Measurements from ENCODE around the gene STXBP4. TPM values are rescaled to one million over a fixed set of nuclear protein-coding genes. Genes with fewer than 3 reads are reported as not detected.

STXBP4 gene
- total and polyA plus RNA-seq, 2 donors from 2014 or later: 4.5 to 20.2 TPM

DNA sequence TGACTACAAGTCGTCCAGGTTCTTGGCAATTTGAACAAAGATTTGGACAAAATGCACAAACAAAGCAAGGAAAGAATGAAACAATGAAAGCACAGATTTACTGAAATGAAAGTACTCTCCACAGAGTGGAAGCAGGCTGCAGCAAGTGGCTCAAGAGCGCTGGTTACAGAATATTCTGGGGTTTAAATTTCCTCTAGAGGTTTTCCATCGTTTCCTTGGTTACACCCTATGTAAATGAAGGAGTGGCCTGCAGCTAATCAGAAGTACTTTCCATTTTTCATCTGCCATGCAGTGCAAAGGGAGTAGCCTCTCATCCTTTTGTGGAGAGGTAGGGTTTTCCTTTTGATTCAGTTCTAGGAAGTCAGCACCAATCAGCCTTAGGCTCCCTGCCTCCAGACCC lies 11.8 kb downstream of the STXBP4 start:
- intact Hi-C loops (cut with DNase I): no loop called here
- FAIRE-seq (no peak), DNase-seq (no peak)
- H3K36me3 ChIP-seq (ENCODE audit: control insufficient read depth in 2 of 3, insufficient read depth in 3 of 3, low read length in 3 of 3): no peaks in the 10 kb centered on the region
- TF ChIP-seq CTCF (IDR thresholded peaks at IDR 0.05; ENCODE audit: borderline replicate concordance, extremely low read depth, insufficient read depth): no peak
- no peak overlapping the region for H3K27ac ChIP-seq (ENCODE audit: low read depth in 2 of 2, low read length in 2 of 2)
- no peak overlapping the region for H3K9ac ChIP-seq (ENCODE audit: low read length in 3 of 3)
- H3K4me1 ChIP-seq (ENCODE audit: control insufficient read depth in 2 of 3, insufficient read depth in 2 of 3, low read depth in 1 of 3, low read length in 3 of 3): peaks cover 0 to 8% (median 0%) of the 10 kb centered on the region in 3 donors
- peaks cover 0 to 5% (median 0%) of the 10 kb centered on the region in 3 donors for H3K9me3 ChIP-seq (ENCODE audit: control insufficient read depth in 2 of 3, insufficient read depth in 1 of 3, low read length in 3 of 3)
- no peaks in the 10 kb centered on the region for H3K27me3 ChIP-seq (ENCODE audit: control insufficient read depth, insufficient read depth, low read length)
- H3K4me3 ChIP-seq (ENCODE audit: low read length in 3 of 3): no peak overlapping the region

DNA sequence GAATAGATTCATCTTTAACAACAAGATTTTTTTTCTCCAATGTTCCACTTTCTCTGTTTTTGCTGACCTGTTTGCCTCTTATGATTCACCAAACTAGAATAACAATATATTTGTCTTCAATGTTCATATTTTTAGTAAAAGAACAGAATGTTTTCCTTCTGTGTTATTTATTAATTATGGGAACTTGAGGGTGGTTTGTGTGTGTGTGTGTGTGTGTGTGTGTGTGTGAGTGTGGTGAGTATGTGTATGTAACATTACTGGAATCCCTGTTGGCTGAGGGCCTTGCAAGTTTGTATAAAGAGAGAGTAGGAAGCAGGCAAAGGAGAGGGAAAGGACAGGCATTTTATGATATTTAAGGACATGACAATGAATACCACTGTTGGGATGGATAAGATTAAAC lies 13.8 kb downstream of the STXBP4 start:
- Histone ChIP-seq H3K9me3 (ENCODE audit: control insufficient read depth in 2 of 3, insufficient read depth in 1 of 3, low read length in 3 of 3) (peaks cover 0 to 5% (median 0%) of the 10 kb centered on the region in 3 donors), H3K27me3 (ENCODE audit: control insufficient read depth, insufficient read depth, low read length) (no peaks in the 10 kb centered on the region), H3K36me3 (ENCODE audit: control insufficient read depth in 2 of 3, insufficient read depth in 3 of 3, low read length in 3 of 3) (no peaks in the 10 kb centered on the region), H3K27ac (ENCODE audit: low read depth in 2 of 2, low read length in 2 of 2) (no peak overlapping the region), H3K4me1 (ENCODE audit: control insufficient read depth in 2 of 3, insufficient read depth in 2 of 3, low read depth in 1 of 3, low read length in 3 of 3) (peaks cover 0 to 3% (median 0%) of the 10 kb centered on the region in 3 donors), H3K9ac (ENCODE audit: low read length in 3 of 3) (no peak overlapping the region), H3K4me3 (ENCODE audit: low read length in 3 of 3) (no peak overlapping the region)
- intact Hi-C loops (cut with DNase I): no loop called here
- no peak for TF ChIP-seq CTCF (IDR thresholded peaks at IDR 0.05; ENCODE audit: borderline replicate concordance, extremely low read depth, insufficient read depth)
- DNase-seq (no peak), FAIRE-seq (no peak)

- Histone ChIP-seq H3K27me3 (ENCODE audit: control insufficient read depth, insufficient read depth, low read length) (no peaks in the 10 kb centered on the region), H3K27ac (ENCODE audit: low read depth in 2 of 2, low read length in 2 of 2) (no peak overlapping the region), H3K9me3 (ENCODE audit: control insufficient read depth in 2 of 3, insufficient read depth in 1 of 3, low read length in 3 of 3) (peaks cover 0 to 5% (median 0%) of the 10 kb centered on the region in 3 donors), H3K36me3 (ENCODE audit: control insufficient read depth in 2 of 3, insufficient read depth in 3 of 3, low read length in 3 of 3) (no peaks in the 10 kb centered on the region), H3K9ac (ENCODE audit: low read length in 3 of 3) (no peak overlapping the region), H3K4me1 (ENCODE audit: control insufficient read depth in 2 of 3, insufficient read depth in 2 of 3, low read depth in 1 of 3, low read length in 3 of 3) (peaks cover 0 to 3% (median 0%) of the 10 kb centered on the region in 3 donors), H3K4me3 (ENCODE audit: low read length in 3 of 3) (no peak overlapping the region)
- no peak for DNase-seq
- intact Hi-C loops (cut with DNase I): no loop called here
- TF ChIP-seq CTCF (IDR thresholded peaks at IDR 0.05; ENCODE audit: borderline replicate concordance, extremely low read depth, insufficient read depth): no peak
- FAIRE-seq: no peak
These were observed 14.7 kb downstream of the STXBP4 start for GRCh38 chr17:54983260-54983659.

DNA sequence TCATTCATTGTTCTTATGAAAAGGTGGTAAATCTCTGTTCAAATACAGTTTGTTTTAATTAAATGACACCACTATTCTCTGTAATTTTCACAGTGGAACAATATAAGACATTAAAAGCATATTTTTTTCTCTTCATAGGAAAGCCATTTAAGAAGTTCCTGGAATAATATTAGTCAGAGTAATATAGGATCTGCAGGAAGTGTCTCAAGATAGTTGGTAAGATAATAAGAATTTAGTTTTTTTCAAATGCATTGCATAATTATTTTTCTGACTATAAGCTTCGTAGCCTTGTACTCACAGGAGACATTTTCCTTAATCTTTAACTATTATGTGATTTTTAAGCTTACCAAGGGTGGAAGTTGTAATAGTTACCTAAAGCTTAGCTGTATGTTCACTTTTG lies 16.9 kb downstream of the STXBP4 start:
- intact Hi-C loops (cut with DNase I): no loop called here
- FAIRE-seq (peak; percentile 6), DNase-seq (no peak)
- Histone ChIP-seq H3K4me3 (ENCODE audit: low read length in 3 of 3) (no peak overlapping the region), H3K9ac (ENCODE audit: low read length in 3 of 3) (no peak overlapping the region), H3K9me3 (ENCODE audit: control insufficient read depth in 2 of 3, insufficient read depth in 1 of 3, low read length in 3 of 3) (peaks cover 0 to 2% (median 0%) of the 10 kb centered on the region in 3 donors), H3K27ac (ENCODE audit: low read depth in 2 of 2, low read length in 2 of 2) (no peak overlapping the region), H3K27me3 (ENCODE audit: control insufficient read depth, insufficient read depth, low read length) (no peaks in the 10 kb centered on the region), H3K4me1 (ENCODE audit: control insufficient read depth in 2 of 3, insufficient read depth in 2 of 3, low read depth in 1 of 3, low read length in 3 of 3) (peaks cover 0 to 3% (median 0%) of the 10 kb centered on the region in 3 donors), H3K36me3 (ENCODE audit: control insufficient read depth in 2 of 3, insufficient read depth in 3 of 3, low read length in 3 of 3) (no peaks in the 10 kb centered on the region)
- TF ChIP-seq CTCF (IDR thresholded peaks at IDR 0.05; ENCODE audit: borderline replicate concordance, extremely low read depth, insufficient read depth): no peak

All from kidney (tissue), 14 donors.